ENCODE measurements around the gene XRCC1.
A peak's percentile ranks its signal among the peaks of the same experiment; 100 is the strongest.

- TF ChIP-seq CTCF (IDR thresholded peaks at IDR 0.05; ENCODE audit: low read length) = peak; percentile 81
- no peak for TF ChIP-seq EZH2phosphoT487 (IDR thresholded peaks at IDR 0.05; ENCODE audit: low read length)
- TF ChIP-seq EZH2 (optimal IDR thresholded peaks at IDR 0.05; ENCODE audit: low read depth, low read length) = no peak
Observed at GRCh38 chr19:43555185-43555770, 20.0 kb downstream of the XRCC1 start.
